ENCODE measurements around the gene BCAS3.
"Not testable (repeated sequence)": the region's sequence is repeated elsewhere in the genome, so short reads cannot be mapped to it uniquely, and the experiment has no call there.

BCAS3 gene

GRCh38 chr17:60947543-60947942 is 269.9 kb downstream of the BCAS3 start:
- DNase-seq: no peak

DNA sequence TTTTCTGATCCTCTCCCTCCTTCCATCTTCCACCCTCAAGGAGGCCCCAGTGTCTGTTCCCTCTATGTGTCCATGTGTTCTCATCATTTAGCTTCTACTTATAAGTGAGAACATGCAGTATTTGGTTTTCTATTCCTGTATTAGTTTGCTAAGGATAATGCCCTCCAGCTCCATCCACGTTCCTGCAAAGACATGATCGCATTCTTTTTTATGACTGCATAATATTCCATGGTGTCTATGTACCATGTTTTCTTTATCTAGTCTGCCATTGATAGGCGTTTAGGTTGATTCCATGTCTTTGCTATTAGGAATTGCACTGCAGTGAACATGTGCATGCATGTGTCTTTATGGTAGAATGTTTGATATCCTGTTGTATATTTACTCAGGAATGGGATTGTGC is 275.1 kb downstream of the BCAS3 start:
- DNase-seq: no peak

- DNase-seq: no peak
These were observed 281.4 kb downstream of the BCAS3 start for GRCh38 chr17:60959011-60959410.

DNA sequence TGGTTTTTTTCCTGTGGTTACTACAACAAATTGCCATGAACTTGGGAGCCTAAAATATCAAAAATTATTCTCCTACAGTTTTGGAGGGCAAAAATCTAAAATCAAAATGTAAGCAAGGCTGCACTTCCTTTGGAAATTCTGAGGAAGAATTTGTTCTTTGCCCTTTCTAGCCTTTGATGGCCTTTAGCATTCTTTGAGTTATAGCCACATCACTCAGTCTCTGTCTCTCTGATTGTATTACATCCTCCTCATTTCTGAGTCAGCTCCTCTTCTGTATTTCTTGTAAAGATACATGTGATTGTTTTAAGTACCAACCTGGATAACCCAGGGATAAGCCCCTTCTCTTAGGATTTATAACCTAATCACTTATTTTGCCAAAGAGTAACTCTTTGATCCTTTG is 282.0 kb downstream of the BCAS3 start:
- DNase-seq: no peak

DNA sequence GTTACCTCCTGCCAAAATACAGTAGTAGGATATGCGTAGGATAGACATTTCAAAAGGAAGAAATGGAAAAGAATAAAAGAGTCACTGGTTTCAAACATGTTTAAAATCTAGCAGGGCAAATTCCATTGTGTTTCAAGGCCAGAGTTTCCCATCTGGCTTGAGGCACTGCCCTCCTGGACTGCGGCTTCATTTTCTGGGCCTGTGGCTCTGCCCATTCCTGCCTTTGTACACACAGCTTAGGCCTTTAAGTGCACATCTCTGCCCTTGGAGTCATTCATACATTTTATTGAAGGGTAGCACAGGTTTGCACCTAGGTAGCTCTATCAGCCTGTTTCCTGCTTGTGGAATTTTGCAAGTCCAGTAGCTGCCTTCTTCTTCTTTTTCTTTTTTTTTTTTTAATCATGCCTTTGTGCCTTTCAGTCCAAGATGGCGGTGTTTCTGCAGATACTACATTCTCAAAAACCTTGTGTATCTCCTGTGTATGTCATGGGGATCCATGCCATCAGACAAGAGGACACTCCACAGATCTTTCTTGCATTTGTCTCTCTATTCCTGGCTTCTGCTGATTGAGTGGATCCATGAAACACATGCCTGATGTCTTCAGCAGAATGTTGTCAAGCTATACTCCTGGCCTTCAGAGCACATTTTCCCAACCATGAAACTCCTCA is 282.9 kb downstream of the BCAS3 start:
- no peak for DNase-seq

GRCh38 chr17:60964160-60964559 is 286.5 kb downstream of the BCAS3 start:
- no peak for DNase-seq

DNA sequence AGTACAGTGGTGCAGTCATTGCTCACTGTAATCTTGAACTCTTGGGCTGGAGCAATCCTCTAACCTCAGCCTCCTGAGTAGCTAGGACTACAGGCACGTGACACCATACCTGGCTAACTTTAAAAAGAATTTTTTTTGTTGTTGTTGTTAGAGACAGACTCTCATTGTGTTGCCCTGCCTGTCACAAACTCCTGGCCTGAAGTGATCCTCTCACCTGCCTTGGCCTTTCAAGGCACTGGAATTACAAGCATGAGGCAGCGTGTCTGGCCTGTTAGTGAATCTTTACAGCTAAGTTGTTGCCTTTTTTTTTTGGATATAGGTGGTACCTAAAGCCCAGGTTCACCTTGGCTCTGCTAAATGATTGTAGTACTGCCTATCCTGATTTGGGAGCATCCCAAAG is 290.6 kb downstream of the BCAS3 start:
- no peak for DNase-seq

GRCh38 chr17:60969500-60970037 is 291.9 kb downstream of the BCAS3 start:
- DNase-seq: no peak

DNA sequence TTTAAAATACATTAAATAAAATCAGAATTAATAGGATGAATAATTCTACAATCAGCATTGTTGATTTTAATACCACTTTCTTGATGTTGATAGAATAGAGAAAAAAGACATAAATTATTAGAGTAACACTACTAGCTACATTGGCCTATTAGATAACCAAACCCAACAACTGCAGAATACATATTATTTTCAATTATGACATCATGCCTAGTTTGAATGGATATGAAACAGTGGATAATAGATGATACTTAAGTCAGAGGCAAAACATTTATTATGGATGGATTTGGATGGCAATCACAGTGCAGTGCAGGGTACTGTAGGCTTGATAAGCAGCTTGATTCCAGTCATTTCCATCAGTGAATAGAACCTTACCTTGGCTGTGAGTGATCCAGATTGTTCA is 293.1 kb downstream of the BCAS3 start:
- no peak for DNase-seq

GRCh38 chr17:60971515-60972369 is 294.1 kb downstream of the BCAS3 start:
- DNase-seq: no peak

DNA sequence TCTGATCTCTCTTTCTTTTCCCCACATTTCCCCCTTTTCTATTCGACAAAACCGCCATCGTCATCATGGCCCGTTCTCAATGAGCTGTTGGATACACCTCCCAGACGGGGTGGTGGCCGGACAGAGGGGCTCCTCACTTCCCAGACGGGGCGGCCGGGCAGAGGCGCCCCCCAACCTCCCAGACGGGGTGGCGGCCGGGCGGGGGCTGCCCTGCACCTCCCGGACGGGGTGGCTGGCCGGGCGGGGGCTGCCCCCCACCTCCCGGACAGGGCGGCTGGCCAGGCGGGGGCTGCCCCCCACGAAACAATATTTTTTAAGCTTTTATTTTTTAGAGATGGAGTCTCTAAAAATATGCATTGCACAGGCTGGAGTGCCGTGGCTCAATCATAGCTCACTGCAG is 299.2 kb downstream of the BCAS3 start:
- DNase-seq: not testable (repeated sequence)

- no peak for DNase-seq
These were observed 311.7 kb downstream of the BCAS3 start for GRCh38 chr17:60989379-60989778.

GRCh38 chr17:60989846-60990245 is 312.2 kb downstream of the BCAS3 start:
- DNase-seq: no peak

DNA sequence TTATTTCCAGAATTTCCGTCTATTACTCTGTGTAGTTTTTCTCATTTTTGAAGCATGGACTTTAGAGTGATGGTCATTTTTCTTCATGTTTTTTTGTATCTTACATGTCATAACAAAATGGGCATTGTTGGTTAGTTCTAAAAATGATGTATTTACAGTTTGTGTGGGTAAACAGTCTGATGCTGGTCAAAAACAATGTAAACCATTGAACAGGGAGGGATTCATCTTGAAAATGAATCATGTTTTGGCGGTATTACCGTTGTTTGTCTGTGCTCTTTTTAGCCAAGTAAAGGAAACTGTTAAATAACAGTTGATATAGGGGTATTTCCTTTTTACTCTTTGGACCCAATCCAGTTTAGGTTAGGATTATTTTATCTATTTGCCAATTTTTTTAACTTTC is 315.8 kb downstream of the BCAS3 start:
- no peak for DNase-seq

DNA sequence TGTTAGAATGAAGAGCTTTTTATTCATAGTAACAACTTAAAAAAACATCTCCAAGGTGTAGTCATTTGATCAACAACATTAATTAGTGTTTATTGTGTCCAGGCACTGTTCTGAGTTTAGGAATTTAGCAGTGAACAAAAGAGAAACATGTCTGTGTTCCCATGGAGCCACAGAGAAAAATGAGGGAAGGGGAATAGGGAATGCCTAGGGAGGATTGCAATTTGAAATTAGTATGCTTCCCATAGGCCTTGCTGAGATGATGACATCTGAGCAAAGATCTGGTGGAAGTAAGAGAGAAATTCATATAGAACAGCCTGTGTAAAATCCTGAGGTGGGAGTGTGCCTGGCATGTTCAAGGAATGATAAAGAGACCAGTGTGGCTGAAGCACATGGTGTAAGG is 318.0 kb downstream of the BCAS3 start:
- no peak for DNase-seq

DNA sequence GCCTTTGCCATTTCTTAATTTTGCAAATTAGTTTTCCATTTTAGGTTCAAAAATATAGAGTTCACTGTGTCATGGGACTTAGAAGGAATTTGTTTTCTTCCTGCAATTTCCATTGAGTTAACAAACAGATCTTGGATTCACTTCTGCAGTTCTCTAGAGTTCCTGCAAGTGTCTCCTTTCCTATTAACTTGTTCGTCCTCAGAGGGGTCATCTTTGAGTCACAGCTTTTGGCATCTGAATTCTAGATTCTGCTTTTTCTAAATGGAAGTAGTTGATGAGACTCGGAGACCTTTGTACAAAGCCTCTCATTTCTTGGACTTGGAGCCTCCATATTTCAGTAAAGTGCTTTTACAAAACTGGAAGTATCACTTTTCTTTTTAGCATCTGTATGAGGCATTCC is 323.3 kb downstream of the BCAS3 start:
- no peak for DNase-seq

DNA sequence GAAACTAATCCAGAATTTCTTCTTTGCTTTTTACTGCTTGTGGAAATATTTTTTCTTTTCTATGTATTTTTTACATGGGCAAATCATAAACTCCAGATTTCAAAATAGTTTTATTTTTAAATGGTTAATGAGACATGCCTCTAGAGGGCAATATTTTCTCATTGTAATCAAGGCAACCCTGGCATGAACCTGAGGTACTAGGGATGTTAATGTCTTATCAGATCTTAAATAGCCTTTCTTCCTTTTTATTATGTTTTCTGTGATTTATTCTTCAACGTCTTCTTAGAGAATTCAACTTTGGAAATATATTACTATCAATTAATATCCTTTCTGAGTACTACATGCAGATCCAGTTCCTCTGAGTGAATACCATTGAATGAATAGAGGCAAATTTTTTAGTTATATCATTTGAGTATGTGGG is 324.7 kb downstream of the BCAS3 start:
- no peak for DNase-seq

DNA sequence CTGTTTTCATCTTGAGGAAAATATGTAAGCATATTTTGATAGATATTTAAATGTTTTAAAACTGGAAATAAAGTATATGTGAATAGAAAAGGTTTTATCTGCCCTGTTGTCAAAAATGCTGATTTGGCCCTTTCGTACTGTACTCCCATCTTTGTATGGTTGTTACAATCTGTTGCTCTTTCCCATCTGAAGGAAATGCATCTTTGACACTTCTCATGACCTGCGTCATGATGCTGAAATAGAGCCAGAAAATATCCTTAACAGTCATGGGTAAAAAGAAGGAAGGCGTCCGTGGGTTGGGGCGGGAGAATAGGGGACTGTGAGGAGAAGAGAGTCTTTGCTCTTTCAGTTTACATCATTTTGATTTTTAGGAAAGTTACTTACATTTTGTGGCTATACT is 327.7 kb downstream of the BCAS3 start:
- DNase-seq: no peak

- DNase-seq: not testable (repeated sequence)
These were observed 328.3 kb downstream of the BCAS3 start for GRCh38 chr17:61005958-61006357.

DNA sequence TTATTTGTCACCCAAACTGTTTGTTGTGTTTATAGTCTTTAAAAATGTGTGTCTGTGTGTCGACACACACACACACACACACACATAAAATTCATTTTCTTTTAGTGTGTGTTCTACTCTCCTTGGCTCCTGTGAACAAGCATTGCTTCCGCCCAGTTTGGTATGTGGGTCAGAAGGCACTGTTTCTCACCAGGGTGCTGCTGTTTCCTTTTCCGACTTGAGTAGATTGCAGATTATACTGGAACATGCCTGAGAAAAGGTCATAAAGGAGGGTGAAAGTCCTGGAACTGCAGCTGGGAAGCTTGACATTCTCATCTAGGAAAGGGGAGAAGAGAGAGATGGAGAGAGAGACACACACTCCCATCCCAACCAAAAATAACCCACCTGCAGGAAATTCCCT is 330.3 kb downstream of the BCAS3 start:
- no peak for DNase-seq

DNA sequence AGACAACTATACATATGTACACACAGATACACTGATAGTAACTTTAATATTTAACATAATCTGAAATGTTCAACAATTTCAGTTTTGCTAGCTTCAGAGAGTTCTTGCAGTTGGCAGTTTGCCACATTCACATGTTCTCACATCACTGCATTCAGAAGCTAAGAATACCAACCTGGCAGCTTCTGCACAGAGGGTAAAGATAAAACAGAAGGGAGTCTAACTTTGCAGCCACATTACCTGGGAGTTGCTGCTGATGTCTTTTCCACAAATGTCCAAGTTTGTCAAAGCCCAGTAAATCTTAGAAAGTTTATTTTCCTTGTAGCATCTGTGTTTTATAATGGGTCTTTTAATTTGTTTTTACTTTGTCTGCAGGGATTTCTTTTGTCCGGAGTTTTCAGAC is 332.0 kb downstream of the BCAS3 start:
- no peak for DNase-seq

GRCh38 chr17:61010661-61011170 is 333.1 kb downstream of the BCAS3 start:
- no peak for DNase-seq

- DNase-seq: no peak
These were observed 333.6 kb downstream of the BCAS3 start for GRCh38 chr17:61011251-61011650.

GRCh38 chr17:61015966-61016365 is 338.3 kb downstream of the BCAS3 start:
- no peak for DNase-seq
